Neural cell (in vitro differentiated cells): ENCODE results near the gene HEPACAM. TPM values are rescaled to one million over a fixed set of nuclear protein-coding genes. Genes with fewer than 3 reads are reported as not detected.

ENCODE experiments used
- H2AFZ ChIP-seq: fragments of 200-600, 300-800 bp; sonication (generic), shearing (Covaris generic); 2 replicates; pipeline ENCODE4 v1.6.0; 2014; ENCODE audit warnings: low read depth, mild to moderate bottlenecking, antibody characterized with exemption, low read length, moderate library complexity
- H3F3A ChIP-seq: fragments of 200-600 bp; shearing (Covaris generic); 2 replicates; pipeline ENCODE4 v1.6.1; 2016; ENCODE audit warnings: mild to moderate bottlenecking, moderate library complexity, mixed read lengths, antibody characterized with exemption, low read length; ENCODE audit not compliant: insufficient read depth, poor library complexity, severe bottlenecking
- H3K27ac ChIP-seq: fragments of 200-600, 300-800 bp; sonication (generic), shearing (Covaris generic); 2 replicates; pipeline ENCODE4 v1.5.1; 2014; ENCODE audit warnings: mild to moderate bottlenecking, low read length, moderate library complexity
- H3K27me3 ChIP-seq: fragments of 300-800, 200-600 bp; sonication (generic), shearing (Covaris generic); 2 replicates; pipeline ENCODE4 v1.6.0; 2014; ENCODE audit warnings: mild to moderate bottlenecking, low read depth, low read length, moderate library complexity; ENCODE audit not compliant: insufficient read depth
- H3K36me3 ChIP-seq: fragments of 300-800, 200-600 bp; sonication (generic), shearing (Covaris generic); 2 replicates; pipeline ENCODE4 v1.5.1; 2014; ENCODE audit warnings: mild to moderate bottlenecking, antibody characterized with exemption, low read length, moderate library complexity; ENCODE audit not compliant: insufficient read depth
- H3K4me2 ChIP-seq: fragments of 300-800, 200-600 bp; sonication (generic), shearing (Covaris generic); 2 replicates; pipeline ENCODE4 v1.6.0; 2014; ENCODE audit warnings: mild to moderate bottlenecking, low read length
- H3K4me3 ChIP-seq: fragments of 300-800, 200-600 bp; sonication (generic), shearing (Covaris generic); 2 replicates; pipeline ENCODE4 v1.5.1; 2014; ENCODE audit warnings: mild to moderate bottlenecking, low read length, moderate library complexity
- H3K79me2 ChIP-seq: fragments of 200-600 bp; shearing (Covaris generic); replicated peaks from 2 replicates; pipeline ENCODE4 v1.6.0; 2014; ENCODE audit warnings: mild to moderate bottlenecking, low read length, moderate library complexity; ENCODE audit not compliant: insufficient read depth
- H3K9ac ChIP-seq: fragments of 300-800, 200-600 bp; sonication (generic), shearing (Covaris generic); 2 replicates; pipeline ENCODE4 v1.6.1; 2016; ENCODE audit warnings: mild to moderate bottlenecking, low read length, mixed read lengths
- H3K9me2 ChIP-seq: fragments of 200-600 bp; shearing (Covaris generic); 2 replicates; pipeline ENCODE4 v1.6.1; 2016; ENCODE audit warnings: mild to moderate bottlenecking, low read length, mixed read lengths; ENCODE audit not compliant: insufficient read depth
- H3K9me3 ChIP-seq: fragments of 200-600, 300-800 bp; sonication (generic), shearing (Covaris generic); 2 replicates; pipeline ENCODE4 v1.6.1; 2016; ENCODE audit warnings: mild to moderate bottlenecking, mixed run types, low read length, moderate library complexity, mixed read lengths
- H4K20me1 ChIP-seq: fragments of 200-600 bp; shearing (Covaris generic); 2 replicates; pipeline ENCODE4 v1.6.1; 2016; ENCODE audit warnings: mild to moderate bottlenecking, mixed run types; ENCODE audit not compliant: insufficient read depth
- EP300 ChIP-seq: fragments of 450-650 bp; conservative IDR thresholded peaks from 2 replicates; pipeline ENCODE4 v1.6.1; 2014; ENCODE audit warnings: antibody characterized with exemption, mild to moderate bottlenecking, moderate library complexity; ENCODE audit not compliant: poor library complexity, severe bottlenecking
- EZH2 ChIP-seq: fragments of 200-600, 300-800 bp; shearing (Covaris generic), sonication (generic); IDR thresholded peaks from 2 replicates; pipeline ENCODE4 v1.6.1; 2014; ENCODE audit warnings: antibody characterized with exemption, low read length, borderline replicate concordance, mild to moderate bottlenecking; ENCODE audit not compliant: insufficient read depth, poor library complexity, severe bottlenecking
- MXI1 ChIP-seq: fragments of 450-650 bp; conservative IDR thresholded peaks from 2 replicates; pipeline ENCODE4 v1.6.1; 2014; ENCODE audit warnings: antibody characterized with exemption, mild to moderate bottlenecking; ENCODE audit not compliant: poor library complexity, severe bottlenecking
- POLR2AphosphoS5 ChIP-seq: IDR thresholded peaks from 2 replicates; pipeline ENCODE4 v1.6.1; 2012
- SMC3 ChIP-seq: fragments of 450-650 bp; conservative IDR thresholded peaks from 2 replicates; pipeline ENCODE4 v1.6.1; 2014; ENCODE audit warnings: antibody characterized with exemption, mild to moderate bottlenecking, moderate library complexity; ENCODE audit not compliant: poor library complexity
- TAF1 ChIP-seq: IDR thresholded peaks from 2 replicates; pipeline ENCODE4 v1.6.1; 2012; ENCODE audit warnings: low read depth
- polyA minus RNA-seq: library from RNA; depleted of rRNA, polyadenylated mRNA; stranded (reverse); fragments of >200 nt; gene quantifications from 2 replicates; pipeline ENCODE4 v1.2.3, GENCODE V29; 2014
- polyA plus RNA-seq: library from polyadenylated mRNA; depleted of rRNA; stranded (reverse); fragments of >200 nt; gene quantifications from 2 replicates; pipeline ENCODE4 v1.2.3, GENCODE V29; 2014
- TF ChIP-seq, protein P1 (sequence below): IDR thresholded peaks from 2 replicates; pipeline ENCODE4 v1.6.1; 2012; ENCODE audit warnings: borderline replicate concordance

HEPACAM gene, protein sequence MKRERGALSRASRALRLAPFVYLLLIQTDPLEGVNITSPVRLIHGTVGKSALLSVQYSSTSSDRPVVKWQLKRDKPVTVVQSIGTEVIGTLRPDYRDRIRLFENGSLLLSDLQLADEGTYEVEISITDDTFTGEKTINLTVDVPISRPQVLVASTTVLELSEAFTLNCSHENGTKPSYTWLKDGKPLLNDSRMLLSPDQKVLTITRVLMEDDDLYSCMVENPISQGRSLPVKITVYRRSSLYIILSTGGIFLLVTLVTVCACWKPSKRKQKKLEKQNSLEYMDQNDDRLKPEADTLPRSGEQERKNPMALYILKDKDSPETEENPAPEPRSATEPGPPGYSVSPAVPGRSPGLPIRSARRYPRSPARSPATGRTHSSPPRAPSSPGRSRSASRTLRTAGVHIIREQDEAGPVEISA
- not detected in 2 replicates for polyA plus RNA-seq
- not detected in 2 replicates for polyA minus RNA-seq

DNA sequence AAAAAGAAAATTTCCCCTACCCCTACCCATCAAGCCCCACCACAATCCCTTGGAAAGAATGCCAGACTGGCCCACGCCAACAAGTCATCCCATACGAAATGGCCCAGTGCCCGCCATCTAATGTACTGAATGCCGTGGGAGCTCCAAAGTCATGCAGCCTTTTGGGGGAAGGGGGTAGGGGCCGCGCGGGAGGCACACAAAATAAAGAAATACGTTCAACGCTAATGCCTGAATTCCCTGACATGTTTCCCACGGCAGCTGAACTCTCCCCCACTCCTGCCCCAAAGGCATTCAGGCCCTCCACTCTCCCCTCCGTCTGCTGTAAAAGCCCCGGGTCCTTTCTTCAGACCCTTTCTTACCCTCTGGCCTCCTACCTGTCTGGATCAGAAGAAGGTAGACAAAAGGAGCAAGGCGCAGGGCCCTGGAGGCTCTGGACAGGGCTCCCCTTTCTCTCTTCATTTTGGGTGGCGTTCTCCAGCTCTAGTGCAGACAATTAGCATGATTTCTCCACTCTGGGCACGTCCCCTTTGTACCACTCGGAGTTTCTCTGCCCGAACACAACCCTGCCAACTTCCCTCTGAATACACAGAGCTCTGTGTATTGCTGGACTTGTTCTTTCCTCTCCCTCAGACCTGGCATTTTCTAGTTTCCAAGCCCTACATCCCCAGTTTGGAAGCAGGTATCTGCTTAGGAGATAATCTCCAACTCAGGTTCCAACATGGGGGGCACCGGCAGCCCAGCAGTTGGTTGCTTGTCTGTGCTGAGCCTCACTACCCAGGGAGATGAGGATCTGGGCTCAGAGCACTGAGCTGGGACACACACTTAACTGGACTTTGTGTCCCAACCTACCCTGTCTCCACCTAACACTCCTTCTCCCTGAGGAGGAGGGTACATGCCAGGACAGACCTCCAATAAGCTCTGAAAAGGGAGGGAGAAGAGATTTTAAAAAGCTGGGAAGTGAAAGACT, at the start of gene HEPACAM:
Gene HEPACAM (minus strand): TSS at position 500 of the 967 bp plus-strand sequence. CDS start 41 bp downstream, at position 459.
- Histone ChIP-seq H2AFZ (no peak within 1 kb of the TSS), H4K20me1 (no peaks in the 10 kb centered on the region), H3F3A (no peaks in the 10 kb centered on the region), H3K27ac (no peak within 1 kb of the TSS), H3K4me2 (no peak within 1 kb of the TSS), H3K36me3 (no peaks in the 10 kb centered on the region), H3K9me3 (no peaks in the 10 kb centered on the region), H3K79me2 (no peaks in the 10 kb centered on the region), H3K27me3 (no peaks in the 10 kb centered on the region), H3K9ac (no peak within 1 kb of the TSS), H3K9me2 (no peaks in the 10 kb centered on the region), H3K4me3 (no peak within 1 kb of the TSS)
- TF ChIP-seq EZH2, result no peak
- TF ChIP-seq SMC3, result no peak
- no peak for TF ChIP-seq TAF1

DNA sequence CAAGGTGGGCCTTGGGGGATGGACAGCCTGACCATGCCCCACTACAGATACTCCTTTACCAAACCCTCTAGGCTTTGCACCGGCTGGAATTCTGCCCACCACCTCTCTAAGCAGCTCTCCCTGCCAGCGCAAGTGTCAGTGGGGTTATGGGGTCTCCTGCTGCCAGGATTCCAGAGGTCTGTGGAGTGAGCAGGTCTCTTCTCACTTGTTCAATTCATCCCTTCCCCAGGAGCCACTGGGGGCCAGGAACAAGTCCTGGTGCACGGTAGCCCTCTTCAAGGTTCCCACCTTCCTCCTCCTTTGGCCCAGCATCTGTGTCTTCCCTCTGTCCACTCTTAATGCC, 48.6 kb upstream of the HEPACAM start:
- H3K4me3 ChIP-seq, result no peak overlapping the region
- no peaks in the 10 kb centered on the region for H3K79me2 ChIP-seq
- no peaks in the 10 kb centered on the region for H3K9me3 ChIP-seq
- H4K20me1 ChIP-seq, result no peaks in the 10 kb centered on the region
- no peak overlapping the region for H3K9ac ChIP-seq
- no peak overlapping the region for H3K4me2 ChIP-seq
- no peak overlapping the region for H3K27ac ChIP-seq
- no peaks in the 10 kb centered on the region for H3F3A ChIP-seq
- TF ChIP-seq, protein P1, sequence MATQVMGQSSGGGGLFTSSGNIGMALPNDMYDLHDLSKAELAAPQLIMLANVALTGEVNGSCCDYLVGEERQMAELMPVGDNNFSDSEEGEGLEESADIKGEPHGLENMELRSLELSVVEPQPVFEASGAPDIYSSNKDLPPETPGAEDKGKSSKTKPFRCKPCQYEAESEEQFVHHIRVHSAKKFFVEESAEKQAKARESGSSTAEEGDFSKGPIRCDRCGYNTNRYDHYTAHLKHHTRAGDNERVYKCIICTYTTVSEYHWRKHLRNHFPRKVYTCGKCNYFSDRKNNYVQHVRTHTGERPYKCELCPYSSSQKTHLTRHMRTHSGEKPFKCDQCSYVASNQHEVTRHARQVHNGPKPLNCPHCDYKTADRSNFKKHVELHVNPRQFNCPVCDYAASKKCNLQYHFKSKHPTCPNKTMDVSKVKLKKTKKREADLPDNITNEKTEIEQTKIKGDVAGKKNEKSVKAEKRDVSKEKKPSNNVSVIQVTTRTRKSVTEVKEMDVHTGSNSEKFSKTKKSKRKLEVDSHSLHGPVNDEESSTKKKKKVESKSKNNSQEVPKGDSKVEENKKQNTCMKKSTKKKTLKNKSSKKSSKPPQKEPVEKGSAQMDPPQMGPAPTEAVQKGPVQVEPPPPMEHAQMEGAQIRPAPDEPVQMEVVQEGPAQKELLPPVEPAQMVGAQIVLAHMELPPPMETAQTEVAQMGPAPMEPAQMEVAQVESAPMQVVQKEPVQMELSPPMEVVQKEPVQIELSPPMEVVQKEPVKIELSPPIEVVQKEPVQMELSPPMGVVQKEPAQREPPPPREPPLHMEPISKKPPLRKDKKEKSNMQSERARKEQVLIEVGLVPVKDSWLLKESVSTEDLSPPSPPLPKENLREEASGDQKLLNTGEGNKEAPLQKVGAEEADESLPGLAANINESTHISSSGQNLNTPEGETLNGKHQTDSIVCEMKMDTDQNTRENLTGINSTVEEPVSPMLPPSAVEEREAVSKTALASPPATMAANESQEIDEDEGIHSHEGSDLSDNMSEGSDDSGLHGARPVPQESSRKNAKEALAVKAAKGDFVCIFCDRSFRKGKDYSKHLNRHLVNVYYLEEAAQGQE, result no peak
- no peak for TF ChIP-seq MXI1
- no peak for TF ChIP-seq EZH2
- TF ChIP-seq EP300, result no peak
- TF ChIP-seq POLR2AphosphoS5, result no peak
- H3K9me2 ChIP-seq, result no peaks in the 10 kb centered on the region
- H3K27me3 ChIP-seq, result no peaks in the 10 kb centered on the region
- no peak overlapping the region for H2AFZ ChIP-seq
- H3K36me3 ChIP-seq, result no peaks in the 10 kb centered on the region
